ENCODE results near the gene CTNNBL1.
"Not testable (repeated sequence)": the region's sequence is repeated elsewhere in the genome, so short reads cannot be mapped to it uniquely, and the experiment has no call there.

Gene CTNNBL1

DNA sequence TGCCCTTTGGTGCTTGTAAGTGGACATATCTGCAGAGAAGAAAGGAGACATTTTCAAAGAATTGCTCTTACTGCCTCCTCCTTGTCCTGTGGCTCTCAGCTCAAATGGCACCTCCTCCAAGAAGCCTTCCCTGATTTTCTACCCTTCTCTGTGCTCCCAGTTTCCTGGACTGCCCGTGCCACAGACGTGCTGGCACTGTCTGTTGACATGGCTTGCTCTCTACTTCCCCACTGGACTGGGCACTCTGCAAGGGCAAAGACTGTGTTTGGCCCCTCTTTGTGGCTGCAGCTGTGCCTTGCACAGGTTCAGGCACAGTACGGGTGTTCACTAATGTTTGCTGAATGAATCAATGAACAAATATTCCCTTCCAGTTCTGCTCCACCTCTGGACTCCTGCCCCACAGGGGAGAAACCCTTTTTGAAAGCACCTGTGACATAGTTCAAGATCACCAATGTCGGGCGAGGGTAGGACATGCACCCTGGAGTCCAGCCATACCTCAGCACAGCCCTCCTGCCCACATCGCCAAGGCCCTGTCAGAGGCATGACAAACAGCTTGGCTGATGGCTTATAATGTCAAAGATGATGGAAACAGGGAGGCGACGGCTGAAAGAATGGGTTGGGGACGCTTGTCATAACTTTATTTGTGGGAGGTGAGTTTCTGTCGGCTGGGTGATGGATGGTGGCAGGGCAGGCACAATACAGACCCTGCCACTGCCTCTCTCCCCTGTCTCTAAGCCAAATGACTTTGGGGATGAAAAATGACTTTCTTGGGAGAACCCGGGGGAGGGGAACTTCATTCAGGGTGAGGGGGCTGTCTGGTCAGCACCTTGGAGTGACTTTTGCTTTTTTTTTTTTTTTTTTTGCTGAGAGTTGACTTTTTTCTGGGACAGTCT, 15.6 kb upstream of the CTNNBL1 start:
- DNase-seq (ENCODE audit: low spot score) = no peak

DNA sequence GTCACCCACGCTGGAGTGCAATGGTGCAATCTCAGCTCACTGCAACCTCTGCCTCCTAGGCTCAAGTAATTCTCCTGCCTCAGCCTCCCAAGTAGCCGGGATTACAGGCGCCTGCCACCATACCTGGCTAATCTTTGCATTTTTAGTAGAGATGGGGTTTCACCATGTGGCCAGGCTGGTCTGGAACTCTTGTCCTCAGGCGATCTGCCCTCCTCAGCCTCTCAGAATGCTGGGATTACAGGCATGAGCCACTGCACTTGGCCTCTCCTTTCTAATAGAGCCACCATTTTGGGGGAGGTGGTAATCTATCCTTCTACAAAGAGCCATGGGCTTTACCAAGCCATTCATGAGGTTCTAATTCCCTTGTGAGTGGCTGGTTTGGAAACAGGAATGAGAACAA, 14.1 kb upstream of the CTNNBL1 start:
- DNase-seq (ENCODE audit: low spot score) = not testable (repeated sequence)

DNA sequence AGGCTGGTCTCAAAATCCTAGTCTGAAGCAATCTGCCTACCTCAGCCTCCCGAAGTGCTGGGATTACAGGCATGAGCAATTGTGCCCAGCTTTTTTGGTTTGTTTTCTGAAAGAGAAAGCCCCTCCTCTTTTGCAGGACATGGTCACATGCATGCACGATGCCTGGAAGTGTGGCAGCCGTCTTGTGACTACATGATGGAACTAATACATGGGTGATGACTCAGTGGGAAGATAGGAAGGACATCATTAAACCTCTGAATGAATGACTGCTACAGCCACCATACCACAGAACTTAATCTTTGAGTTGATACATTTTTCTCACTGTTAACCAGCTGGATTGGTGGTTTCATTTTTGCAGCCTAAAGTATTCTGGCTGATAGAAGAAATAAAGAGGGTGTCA, 13.4 kb upstream of the CTNNBL1 start:
- no peak for DNase-seq (ENCODE audit: low spot score)

DNA sequence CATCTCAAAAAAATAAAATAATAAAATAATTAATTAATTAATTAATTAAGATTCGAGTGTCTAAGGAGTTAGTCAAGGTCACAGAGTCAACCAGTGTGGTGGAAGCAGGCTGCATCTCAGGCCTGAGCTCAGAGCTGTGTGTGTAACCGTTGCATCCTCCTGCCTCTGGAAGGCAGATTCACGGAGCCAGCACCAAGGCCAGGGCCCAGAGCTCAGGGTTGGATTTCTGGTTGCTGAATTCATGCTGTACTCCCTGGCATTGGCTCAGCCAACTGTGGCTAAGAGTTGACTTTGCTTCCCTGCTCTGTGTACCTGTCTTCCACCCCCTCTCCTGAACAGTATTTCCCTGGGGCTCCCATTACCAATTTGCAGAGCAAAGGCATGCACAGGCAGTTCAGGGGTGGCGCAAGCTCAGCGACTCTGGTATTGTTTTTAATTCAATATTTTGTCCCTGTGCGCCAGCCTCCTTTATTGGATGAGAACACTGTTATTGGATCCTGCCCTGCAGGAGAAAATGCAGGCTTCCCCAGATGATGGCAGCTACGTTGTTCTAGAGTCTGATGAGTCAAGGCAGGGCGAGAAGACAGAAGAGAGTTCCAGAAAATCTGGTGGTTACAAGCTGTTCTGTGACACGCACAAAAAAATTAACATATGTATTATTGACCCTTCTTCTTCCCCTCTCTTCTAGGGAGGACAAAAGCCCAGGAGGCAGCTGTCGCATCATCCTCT, 12.3 kb upstream of the CTNNBL1 start:
- DNase-seq (ENCODE audit: low spot score) = no peak

DNA sequence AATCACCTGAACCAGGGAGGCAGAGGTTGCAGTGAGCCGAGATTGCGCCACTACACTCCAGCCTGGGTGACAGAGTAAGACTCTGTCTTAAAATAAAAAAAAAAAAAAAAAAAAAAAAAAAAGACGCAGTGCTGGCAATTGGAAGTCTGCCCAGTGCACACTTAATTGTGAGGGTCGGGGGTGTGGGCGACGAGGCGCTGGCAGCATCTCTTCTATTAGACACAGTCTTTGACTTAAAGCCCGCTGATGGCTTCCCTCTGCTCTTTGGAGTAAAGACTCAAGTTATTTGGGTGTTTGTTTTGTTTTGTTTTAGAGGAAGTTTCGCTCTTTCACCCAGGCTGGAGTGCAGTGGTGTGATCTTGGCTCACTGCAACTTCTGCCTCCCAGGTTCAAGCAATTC, 10.7 kb upstream of the CTNNBL1 start:
- not testable (repeated sequence) for DNase-seq (ENCODE audit: low spot score)

DNA sequence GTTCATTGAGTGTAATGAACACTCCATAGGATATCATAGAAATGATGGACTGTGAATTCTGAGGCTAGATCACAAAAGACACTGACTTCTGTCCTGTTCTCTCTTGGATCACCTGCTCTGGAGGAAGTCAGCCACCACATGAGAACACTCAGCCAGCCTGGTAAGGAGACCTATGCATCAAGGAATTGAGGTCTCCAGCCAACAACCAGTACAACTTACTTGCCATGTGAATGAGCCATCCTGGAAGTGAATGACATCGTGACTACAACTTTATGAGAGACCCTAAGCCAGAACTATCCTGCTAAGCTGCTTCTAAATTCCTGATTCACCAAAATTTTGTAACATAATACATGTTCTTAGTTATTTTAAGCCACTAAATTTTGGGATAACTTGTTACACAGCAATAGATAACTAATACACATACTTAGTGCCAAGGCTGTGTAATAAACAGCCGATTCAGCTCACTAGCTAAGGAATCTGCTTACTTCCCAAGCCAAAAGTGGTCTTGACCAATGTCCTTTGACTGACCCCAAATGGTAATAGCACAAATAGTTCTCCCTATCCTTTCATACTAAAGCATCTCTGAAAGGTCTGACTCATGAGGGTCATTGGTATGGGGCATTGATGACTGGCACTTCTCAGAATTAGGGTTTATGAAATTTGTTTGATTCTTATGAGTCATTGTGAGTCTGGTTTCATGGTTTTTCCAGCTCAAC, 6.9 kb upstream of the CTNNBL1 start:
- no peak for DNase-seq (ENCODE audit: low spot score)

DNA sequence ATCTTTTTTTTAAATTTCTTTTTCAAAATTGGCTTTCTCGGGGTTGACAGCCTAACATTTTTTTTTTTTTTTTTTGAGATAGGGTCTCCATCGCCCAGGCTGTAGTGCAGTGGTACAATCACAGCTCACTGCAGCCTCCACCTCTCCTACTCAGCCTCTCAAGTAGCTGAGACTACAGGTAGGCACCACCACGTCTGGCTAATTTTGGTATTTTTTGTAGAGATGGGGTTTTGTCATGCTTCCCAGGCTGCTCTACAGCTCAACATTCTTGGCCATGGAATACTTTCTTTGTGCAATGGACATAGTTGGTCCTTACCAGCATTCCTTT, 6.4 kb upstream of the CTNNBL1 start:
- no peak for DNase-seq (ENCODE audit: low spot score)

DNA sequence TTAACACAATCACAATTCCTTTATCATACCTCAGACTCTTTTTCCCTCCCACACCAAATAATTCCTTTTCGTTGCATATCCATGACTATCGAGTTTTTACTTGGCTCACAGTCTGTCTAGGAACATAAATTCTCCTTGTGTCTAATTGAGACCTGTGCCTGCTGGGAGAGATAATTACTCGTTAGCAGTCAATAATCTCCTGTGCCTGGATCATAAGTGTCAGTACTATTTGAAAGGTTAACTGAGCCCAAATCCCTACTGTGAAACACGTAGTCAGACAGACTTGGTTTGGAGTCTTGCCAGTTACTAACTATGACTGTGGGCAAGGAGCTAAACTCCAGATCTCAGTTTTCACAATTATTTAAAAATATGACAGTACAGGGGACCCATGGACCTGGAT, 5.7 kb upstream of the CTNNBL1 start:
- no peak for DNase-seq (ENCODE audit: low spot score)

DNA sequence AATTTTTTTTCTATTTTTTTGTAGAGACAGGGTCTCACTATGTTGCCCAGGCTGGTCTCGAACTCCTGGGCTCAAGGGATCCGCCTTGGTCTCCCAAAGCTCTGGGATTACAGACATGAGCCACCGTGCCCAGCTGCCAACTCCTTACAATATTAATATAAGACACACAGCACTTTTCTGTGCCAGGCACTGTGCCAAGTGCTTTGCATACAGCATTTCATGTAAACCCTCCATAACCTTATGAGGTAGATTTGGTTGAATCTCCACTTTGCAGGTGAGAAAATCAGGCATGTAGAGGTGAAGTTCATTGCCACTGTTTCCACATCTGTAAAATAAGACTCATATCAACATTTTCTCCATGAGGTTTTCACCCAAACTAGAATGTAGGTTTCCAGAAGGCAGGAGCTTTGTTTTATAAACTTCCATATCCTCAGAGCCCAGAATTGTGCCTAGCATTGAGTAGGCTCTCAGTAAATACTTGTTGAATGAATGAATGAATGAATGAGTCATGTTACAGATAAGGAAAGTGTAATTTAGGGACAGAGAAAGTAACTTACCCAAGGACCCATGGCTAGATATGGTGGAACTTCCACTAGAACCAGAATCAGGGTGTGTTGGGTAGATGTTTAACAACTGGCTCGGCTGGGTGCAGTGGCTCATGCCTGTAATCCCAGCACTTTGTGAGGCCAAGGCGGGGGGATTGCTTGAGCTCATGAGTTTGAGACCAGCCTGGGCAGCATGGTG, 3.0 kb upstream of the CTNNBL1 start:
- no peak for DNase-seq (ENCODE audit: low spot score)

DNA sequence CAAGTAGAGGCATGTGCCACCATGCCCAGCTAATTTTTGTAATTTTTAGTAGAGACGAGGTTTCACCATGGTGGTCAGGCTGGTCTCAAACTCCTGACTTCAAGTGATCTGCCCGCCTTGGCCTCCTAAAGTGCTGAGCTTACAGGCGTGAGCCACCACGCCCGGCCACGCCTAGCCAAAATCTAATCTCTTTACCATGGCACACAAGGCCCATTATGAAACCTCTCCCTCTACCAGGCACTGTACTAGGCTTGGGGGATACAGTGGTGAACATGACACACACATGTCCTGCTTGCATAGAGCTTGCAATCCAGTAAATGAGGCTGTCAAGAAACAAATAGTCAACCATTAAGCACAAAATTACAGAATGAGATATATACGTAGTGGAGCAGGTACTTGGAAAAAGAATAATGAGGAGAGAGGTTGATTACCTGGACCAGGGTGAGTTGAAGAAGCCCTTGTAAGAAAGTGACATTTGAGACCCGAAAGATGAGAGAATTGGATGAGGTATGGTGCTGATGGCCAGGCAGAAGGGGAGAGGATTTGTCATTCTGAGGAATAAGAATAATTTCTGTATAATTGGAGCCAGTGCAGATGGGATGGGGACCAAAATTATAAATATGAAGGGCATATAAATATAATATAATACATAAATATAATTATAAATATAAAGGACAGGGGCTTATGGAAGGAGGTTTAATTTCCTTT, 1.2 kb upstream of the CTNNBL1 start:
- no peak for DNase-seq (ENCODE audit: low spot score)

DNA sequence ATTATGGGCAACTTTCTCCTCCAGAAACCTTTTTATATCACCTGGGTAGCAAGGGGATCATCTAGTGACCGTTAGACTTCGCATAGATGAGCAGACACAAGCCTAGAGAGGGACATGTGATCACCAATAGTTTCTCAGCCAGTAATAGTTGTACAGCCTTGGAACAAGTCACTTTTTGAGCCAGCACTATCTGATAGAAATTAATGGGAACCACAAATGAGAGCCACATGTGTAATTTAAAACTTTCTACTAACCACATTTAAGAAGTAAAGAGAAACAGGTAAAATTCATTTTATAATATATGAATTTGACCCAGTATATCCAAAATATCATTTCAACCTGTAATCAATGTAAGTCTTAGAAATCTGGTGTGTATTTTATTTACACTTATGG, 592 bp upstream of the CTNNBL1 start:
- no peak for DNase-seq (ENCODE audit: low spot score)

DNA sequence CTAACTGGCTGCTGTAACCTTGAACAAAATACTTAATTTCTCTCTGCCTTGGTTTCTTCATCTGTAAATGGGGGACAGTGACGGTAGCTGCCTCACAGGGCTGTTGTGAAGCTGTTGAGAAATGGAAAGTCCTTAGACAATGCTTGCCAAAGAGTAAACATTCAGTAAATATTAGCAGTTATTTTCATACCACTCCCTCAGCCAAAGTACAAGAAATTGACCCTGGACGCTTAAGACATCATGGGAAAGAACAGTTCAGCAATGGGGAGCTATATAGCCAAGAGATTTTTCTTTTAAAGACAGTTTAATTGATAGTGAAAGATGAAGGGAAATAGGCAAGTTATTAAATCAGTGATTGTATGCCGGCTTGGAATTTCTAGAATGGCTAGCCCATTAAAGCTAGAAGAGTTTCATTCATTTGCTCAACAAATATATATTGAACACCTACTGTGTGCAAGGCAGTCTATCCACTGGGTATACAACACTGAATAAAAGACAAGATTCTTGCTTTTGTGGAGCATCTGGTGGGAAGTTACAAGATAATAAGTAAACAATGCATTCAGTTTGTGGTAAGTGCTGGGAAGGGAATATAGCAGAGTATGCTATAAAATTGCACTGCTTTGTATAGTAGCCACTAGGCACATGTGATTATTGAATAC, 2.0 kb downstream of the CTNNBL1 start:
- no peak for DNase-seq (ENCODE audit: low spot score)

DNA sequence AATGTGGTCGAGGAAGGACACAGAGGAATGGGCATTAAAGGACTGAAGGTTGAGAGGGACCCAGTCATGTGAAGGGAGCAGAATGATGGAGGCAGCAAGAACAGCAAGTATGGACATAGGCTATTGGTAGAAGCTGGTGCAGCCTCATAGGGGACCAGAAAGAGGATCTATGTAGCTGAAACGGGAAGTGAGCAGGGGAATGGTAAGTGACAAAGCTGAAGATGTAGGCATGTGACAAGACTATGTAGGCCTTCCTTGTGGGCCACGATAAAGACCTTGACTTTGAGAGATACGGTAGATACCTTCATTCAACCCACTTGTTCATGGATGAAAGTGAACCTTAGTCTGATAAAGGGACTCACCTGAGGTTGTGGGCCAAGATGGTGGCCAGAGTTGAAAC, 3.5 kb downstream of the CTNNBL1 start:
- peak; percentile 77 for DNase-seq (ENCODE audit: low spot score)

DNA sequence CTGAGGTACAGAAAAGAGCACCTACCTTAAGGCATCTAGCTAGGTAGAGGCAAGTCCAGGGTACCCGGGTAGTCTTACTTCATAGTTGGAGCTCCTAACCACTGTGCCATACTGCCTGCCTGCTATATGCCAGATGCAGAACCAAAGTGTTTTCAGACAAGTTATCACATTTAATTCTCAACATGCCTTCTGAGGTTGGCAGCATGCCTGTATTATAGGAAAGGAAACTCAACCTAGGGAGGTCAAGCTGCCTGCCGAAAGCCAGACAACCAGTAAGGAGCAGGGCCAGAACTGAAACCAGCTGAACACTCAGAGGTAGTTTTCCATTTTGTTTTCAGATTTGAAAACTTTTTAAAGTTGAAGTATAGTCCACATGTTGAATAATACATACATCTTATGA, 5.4 kb downstream of the CTNNBL1 start:
- no peak for DNase-seq (ENCODE audit: low spot score)

DNA sequence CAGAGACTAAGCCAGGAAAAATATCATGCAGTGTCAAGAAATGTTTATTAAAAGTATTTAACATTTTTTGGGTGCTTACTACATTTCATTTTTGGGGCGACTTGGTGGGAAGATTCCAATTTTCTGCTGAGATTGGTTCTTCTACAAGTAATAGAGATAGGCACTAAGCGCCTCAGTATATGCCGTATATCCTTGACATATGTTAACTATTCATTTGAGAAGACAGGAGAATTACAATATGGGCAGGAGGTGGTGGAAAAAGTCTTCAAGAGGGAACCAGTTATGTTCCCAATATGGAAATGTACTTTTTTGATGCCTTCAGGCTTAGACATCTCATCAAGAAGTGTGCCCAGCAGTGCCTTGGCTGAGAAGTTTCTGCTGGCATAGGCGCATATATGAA, 6.5 kb downstream of the CTNNBL1 start:
- no peak for DNase-seq (ENCODE audit: low spot score)

DNA sequence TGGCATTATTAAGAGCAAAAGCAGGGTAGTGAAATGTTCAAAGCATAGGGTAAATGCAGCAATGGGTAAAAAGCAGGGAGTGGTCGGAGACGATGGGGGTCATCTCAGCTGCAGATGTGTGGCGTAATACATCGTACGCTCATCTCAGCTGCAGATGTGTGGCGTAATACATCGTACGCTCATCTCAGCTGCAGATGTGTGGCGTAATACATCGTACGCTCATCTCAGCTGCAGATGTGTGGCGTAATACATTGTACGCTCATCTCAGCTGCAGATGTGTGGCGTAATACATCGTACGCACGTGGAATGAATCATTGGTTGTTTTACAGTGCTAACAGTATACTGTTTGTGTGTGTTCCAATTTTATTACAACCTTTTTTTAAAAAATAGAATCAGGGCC, 7.8 kb downstream of the CTNNBL1 start:
- DNase-seq (ENCODE audit: low spot score) = not testable (repeated sequence)

DNA sequence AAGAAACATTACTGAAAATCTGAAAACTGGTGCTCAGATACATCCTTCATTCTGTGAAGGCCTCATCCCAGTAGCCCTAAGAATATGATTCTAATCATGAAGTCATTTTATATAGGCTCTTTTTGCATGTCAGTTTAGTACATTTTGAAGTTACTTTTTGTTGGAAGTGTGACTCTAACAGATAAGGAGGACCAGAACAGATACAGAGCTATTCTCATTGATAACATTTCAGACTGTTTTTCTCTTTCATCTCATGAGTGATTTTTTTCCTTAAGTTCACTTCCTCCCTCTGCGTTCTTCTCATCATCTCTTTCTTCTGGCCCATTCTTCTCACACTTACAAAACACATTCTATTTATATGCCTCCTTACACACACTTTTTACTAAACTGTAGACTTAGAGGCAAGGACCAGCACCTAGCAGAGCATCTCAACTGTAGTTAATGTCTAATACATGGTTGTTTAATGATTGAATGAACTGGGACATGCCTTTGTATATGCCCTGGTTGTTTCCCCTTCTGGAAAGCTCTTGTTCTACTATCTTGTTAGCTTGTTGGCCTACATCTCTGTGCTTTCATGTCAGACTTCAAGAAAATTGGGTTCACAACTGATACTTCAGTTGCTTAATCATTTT, 8.7 kb downstream of the CTNNBL1 start:
- no peak for DNase-seq (ENCODE audit: low spot score)

DNA sequence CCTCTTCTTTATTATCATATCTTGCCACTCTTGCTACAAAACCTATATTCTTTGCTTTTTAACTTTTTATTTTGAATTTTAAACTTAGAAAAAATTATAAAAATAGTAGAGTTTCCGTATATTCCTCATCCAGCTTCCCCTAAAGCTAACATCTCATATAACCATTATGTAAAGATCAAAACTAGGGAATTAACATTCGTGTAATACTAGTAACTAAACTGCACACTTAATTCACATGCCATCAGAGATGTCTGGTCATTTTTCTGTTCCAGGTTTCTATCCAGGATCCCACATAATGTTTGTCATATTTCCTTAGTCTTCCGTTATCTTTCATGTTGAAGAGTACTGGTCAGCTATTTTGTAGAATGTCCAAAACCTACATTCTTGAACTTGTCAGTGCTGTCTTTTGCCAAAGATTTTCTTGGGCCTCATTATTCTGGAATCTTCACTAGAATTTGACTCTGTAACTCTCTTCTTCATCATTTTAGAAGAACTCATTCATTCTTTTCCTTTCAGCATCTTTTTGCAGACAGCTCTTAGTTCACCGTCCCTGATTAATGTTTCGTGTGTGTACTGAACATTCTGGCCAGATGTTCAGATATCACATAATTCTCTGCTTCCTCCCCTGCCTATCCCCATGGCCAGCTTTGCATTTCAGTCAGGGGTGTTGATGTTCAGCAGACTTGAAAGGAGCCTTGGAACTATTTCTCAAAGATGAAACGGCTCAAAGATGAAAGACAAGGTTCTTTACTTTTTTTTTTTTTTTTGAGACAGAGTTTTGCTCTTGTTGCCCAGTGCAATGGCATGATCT, 9.4 kb downstream of the CTNNBL1 start:
- no peak for DNase-seq (ENCODE audit: low spot score)

DNA sequence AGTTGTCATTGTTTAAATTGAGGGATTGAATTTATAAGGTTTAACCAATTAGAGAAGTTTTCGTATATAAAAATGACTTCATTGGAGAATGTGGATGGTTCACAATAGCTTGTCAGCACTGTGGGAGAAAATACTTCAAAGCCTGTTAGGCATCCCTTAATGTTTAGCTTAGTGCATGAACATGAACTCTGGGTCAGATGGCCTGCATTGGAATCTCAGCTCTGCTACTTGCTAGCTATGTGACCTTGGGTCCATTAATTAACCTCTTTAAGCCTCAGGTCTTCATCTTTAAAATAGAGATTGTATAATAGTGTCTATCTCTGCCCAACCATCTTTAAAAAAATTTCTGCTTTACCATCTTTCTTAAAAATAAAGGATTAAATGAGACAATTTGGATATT, 11.1 kb downstream of the CTNNBL1 start:
- no peak for DNase-seq (ENCODE audit: low spot score)

DNA sequence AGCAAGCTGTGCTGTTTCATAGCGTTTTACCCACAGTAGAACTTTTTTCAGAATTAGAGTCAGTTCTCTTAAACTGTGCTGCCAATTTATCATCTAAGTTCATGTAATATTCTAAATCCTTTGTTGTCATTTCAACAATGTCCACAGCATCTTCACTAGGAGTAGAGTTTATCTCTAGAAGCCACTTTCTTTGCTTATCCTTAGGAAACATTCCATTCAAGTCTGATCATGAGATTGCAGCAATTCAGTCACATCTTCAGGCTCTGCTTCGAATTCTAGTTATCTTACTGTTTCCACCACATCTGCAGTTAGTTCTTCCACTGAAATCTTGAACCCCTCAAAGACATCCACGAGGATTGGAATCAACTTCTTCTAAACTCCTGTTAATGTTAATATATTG, 12.5 kb downstream of the CTNNBL1 start:
- DNase-seq (ENCODE audit: low spot score) = no peak

All from germinal center (tissue), 1 donor.